Central memory CD4-positive, alpha-beta T cell (primary cell): ENCODE data around the gene FMN1.

Experiments used
- DNase-seq: peaks from one replicate; pipeline ENCODE4 v3.0.0; 2022

The FMN1 gene

GRCh38 chr15:32908135-32908801 is 286.2 kb downstream of the FMN1 start:
- no peak for DNase-seq

GRCh38 chr15:32905481-32905880 is 289.0 kb downstream of the FMN1 start:
- DNase-seq = no peak

- no peak for DNase-seq
Measured at GRCh38 chr15:32904448-32904847, 290.1 kb downstream of the FMN1 start.

- DNase-seq = no peak
Measured at GRCh38 chr15:32903591-32904290, 290.8 kb downstream of the FMN1 start.

GRCh38 chr15:32901995-32902394 is 292.5 kb downstream of the FMN1 start:
- no peak for DNase-seq

GRCh38 chr15:32901192-32901591 is 293.3 kb downstream of the FMN1 start:
- no peak for DNase-seq

- no peak for DNase-seq
Measured at GRCh38 chr15:32899126-32899596, 295.4 kb downstream of the FMN1 start.

- DNase-seq = no peak
Measured at GRCh38 chr15:32898414-32898813, 296.1 kb downstream of the FMN1 start.

- no peak for DNase-seq
Measured at GRCh38 chr15:32893421-32893820, 301.1 kb downstream of the FMN1 start.

GRCh38 chr15:32889214-32889613 is 305.3 kb downstream of the FMN1 start:
- no peak for DNase-seq

- no peak for DNase-seq
Measured at GRCh38 chr15:32888221-32888761, 306.2 kb downstream of the FMN1 start.

GRCh38 chr15:32887090-32887489 is 307.4 kb downstream of the FMN1 start:
- DNase-seq = no peak

GRCh38 chr15:32886459-32886858 is 308.1 kb downstream of the FMN1 start:
- no peak for DNase-seq

- DNase-seq = no peak
Measured at GRCh38 chr15:32885713-32886112, 308.8 kb downstream of the FMN1 start.

- DNase-seq = no peak
Measured at GRCh38 chr15:32884146-32884545, 310.4 kb downstream of the FMN1 start.

- DNase-seq = no peak
Measured at GRCh38 chr15:32882955-32883354, 311.6 kb downstream of the FMN1 start.

GRCh38 chr15:32881528-32881927 is 313.0 kb downstream of the FMN1 start:
- no peak for DNase-seq

GRCh38 chr15:32880642-32881041 is 313.9 kb downstream of the FMN1 start:
- no peak for DNase-seq

GRCh38 chr15:32879980-32880379 is 314.5 kb downstream of the FMN1 start:
- no peak for DNase-seq

GRCh38 chr15:32878869-32879805 is 315.4 kb downstream of the FMN1 start:
- DNase-seq = no peak

- no peak for DNase-seq
Measured at GRCh38 chr15:32878342-32878741, 316.2 kb downstream of the FMN1 start.

- DNase-seq = no peak
Measured at GRCh38 chr15:32877252-32878019, 317.1 kb downstream of the FMN1 start.
